NK-92 (cell line): ENCODE data around the gene RETN.
A peak's percentile ranks its signal among the peaks of the same experiment; 100 is the strongest.

Experiments
- DNase-seq: peaks from one replicate; lab custom pipeline; 2025; ENCODE audit not compliant: unreplicated experiment; lab: John Stamatoyannopoulos, UW

The RETN gene

DNA sequence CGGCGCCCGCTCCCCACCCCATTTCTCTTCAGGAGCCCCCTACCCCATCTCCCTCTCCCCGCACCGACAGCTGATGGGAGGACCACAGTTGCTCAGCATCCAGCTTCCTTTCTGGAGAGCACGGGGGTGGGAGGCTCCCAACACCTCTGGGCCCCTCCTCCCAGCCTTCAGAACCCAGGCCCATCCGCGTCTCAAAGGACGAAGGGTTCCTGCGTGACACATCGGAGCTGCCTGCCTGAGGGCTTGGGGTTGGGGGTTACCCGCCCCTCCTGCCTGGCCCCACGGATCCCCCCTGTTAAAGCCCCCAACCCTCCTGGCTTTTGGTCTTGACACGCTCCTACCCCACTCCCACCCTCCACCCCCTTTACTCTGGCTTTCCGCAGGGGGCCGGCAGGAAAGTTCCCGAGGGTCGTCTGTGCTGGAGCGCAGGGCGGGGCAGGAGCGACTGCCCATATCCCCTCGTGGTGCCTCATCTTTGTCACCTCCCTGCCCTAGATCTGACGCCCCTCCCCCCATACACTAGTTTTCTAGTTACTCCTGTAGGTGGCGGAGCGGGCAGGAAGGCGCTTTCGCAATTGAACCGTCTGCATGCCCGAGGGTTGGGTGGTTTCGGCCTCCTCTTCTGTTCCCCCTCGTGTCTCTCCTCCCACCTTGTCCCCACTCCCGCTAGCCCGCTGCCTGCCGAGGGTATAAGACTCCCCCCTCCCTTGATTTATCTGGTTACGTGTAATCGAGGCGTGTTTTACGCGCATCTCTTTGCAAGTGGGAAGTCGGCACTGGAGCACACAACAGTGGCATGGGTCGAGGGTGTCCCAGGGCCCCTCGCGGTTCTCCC, 12.7 kb downstream of the RETN start:
- peak; percentile 43 for DNase-seq

DNA sequence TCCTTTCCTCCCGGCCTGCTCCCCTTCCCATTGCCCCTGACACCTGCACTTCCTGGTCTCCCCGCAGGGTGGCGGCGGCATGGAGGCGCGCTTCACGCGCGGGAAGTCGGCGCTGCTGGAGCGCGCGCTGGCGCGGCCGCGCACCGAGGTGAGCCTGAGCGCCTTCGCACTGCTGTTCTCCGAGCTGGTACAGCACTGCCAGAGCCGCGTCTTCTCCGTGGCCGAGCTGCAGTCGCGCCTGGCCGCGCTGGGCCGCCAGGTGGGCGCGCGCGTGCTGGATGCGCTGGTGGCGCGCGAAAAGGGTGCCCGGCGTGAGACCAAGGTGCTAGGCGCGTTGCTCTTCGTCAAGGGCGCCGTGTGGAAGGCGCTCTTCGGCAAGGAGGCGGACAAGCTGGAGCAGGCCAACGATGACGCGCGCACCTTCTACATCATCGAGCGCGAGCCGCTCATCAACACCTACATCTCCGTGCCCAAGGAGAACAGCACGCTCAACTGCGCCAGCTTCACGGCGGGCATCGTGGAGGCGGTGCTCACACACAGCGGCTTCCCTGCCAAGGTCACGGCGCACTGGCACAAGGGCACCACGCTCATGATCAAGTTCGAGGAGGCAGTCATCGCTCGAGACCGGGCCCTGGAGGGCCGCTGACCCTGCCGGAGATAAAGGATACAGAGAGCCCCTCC, 13.5 kb downstream of the RETN start:
- no peak for DNase-seq

DNA sequence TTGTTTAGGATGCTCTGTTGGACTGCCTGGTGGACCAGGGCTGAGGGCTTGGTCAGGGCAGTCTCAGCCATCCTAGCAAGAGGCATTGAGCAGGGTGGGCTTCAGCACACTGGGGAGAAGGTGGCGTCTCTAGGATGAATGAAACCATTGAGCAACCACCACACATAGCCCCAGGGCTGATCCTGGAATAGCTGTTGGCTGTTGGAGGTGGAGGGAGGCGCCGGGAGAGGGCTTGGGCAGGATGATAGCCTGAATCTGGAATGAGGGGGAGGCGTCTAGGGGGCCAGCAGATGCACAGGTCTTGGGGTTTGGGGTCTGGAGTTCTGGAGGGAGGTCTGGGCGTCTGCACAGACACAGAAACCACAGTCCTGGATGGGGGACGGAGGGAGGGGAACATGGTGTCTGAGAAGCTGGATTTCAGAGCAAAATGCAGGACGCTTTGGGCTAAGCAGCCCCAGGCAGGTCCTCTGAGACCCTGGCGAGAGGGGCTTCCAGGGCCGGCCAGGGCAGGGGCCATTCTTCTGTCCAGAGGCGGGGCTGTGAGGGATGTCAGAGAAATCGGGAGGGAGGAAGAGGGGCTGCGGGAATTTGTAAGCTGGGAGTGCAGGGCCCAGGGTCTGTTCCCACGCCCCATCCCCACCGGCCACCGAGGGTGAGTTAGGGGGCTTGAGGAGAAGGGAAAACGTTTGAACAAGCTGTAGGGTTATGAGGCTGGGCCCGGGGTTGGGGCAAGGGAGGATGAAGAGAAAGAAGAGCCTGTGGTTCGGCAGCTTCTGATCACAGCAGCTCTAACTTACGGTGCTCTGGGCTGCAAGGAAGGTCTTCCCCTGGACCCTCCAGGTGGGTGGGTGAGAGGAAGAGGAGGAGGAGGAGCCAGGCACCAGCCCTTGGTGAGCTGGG, 16.9 kb downstream of the RETN start:
- no peak for DNase-seq

DNA sequence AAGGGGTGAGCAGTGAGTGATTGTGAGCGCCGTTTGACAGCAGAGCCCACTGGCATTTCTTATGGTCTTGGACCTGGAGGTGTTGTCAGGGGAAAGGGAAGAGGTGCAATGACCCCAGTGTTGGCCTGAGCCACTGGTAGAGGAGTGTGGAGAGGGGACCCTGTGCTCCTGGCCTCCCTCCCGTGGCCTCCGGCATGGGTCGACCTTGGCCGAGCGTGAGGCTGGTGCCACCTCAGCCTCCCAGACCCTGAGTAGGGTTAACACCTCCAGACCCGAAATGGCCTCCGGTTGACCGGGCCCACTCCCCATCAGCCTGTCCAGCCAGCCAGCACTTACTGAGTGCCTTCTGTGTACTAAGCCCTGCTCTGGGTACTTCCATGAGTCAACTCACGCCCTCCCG, 18.3 kb downstream of the RETN start:
- no peak for DNase-seq

DNA sequence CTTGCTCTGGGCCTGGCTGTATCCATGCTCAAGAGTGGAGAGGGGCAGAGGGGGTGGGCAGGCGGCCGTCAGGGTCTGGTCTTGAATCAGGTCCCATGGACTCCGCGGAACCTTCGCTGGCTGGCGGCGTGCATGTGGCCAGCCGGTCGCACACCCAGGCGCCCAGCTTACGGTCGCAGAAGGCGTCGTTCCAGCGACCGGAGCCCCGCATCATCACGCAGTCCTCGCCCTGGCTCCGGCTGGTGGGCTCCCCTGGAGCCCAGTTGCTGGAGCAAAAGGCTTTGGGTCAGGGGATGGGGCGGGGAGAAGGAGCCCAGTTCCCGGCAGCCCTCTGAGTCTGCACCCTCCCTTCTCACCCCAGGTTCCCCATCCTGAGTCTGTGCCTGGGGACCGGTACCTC, 20.3 kb downstream of the RETN start:
- no peak for DNase-seq

DNA sequence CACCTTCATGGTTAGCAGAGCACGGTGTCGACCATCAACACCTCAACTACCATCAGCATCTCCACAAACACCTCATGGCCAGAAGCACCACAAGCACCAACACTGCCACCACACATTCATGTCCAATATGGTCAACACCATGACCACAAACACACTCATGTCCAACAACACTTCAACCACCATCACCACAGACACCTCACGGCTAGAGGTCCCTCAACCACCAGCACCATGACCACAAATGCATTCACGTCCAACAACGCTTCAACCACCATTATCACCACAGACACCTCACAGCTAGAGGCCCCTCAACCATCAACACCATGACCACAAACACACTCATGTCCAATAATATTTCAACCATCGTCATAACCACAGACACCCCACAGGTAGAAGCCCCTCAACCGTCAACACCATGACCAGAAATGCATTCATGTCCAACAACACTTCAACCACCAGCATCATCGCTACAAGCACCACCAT, 22.0 kb downstream of the RETN start:
- DNase-seq, result no peak

DNA sequence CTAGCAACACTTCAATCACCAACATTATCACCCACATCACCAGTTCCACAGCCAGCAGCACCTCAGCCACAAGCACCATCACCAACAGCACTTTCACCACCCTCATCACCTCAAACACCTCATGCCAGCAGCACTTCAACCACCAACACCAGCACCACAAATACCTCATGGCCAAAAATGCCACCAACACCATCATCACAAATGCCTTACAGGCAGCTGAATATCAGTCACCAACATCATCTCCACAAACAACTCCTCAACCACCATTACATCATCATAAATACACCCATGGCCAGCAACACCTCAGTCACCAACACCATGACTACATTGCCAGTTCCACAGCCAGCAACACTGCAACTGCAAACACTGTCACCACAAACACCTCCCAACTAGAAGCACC, 22.6 kb downstream of the RETN start:
- no peak for DNase-seq

DNA sequence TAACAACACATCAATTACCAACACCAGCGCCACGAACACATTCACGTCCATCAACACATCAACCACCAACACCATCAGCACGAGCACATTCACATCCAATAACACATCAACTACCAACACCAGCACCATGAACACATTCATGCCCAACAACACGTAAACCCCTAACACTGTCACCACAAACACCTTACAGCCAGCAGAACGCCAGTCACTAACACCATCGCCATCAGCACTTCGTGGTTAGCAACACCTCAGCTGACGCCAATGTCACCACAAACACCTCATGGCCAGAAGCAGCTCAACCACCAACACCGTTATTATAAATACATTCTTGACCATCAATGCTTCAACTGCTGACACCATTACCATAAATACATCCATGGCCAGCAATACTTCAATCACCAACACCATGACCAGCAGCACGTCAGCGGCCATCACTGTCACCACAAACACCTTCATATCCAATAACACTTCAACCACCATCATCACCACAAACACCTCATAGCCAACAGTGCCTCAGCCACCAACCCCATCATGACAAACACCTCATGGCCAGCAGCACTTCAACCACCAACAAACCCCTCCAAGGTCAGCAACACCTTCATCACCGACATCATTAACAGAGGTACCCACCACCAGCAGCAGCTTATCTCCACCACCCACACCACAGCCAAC, 23.7 kb downstream of the RETN start:
- no peak for DNase-seq

DNA sequence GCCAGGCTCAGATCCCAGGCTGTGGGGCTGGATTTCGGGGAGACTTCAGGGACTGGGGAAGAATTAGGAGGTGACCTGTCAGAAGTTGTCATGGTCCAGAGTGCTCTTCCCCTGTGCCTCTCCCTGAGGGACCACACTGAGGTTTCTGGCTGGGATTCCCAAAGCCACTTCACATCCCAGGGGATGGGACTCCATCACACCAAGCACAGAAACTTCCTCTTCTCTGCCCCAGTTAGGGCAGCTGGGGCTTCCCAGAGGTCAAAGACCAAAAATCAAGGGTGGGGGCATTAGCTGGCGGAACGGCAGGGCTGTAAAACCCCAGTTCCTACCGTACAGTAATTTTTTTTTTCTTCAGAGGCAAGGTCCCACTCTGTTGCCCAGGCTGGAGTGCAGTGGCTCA, 25.6 kb downstream of the RETN start:
- DNase-seq, result no peak

DNA sequence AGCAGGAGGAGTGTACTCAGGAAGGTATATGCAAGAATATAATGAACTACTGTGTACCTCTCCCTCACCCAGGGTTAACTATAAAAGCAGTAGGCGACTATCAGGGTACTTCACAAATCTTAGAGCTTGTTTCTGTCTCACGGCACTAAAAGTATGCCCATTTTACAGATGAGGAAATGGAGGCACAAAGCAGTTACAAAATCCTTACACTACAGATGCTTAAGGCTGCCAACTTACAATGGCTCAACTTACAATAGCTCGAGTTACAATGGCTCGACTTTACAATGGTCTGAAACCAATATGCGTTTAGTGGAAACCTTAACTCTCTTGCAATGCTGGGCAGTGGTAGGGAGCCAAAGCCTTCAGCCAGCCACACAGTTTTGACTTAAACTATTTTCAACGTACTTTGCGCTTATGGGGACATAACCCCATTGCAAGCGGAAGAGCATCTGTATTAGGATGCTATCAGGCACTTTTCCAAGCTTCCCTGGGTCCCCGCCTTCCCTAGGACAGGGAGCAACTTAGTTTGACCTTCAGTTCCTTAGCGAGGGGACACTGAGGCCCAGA, 29.0 kb downstream of the RETN start:
- no peak for DNase-seq

DNA sequence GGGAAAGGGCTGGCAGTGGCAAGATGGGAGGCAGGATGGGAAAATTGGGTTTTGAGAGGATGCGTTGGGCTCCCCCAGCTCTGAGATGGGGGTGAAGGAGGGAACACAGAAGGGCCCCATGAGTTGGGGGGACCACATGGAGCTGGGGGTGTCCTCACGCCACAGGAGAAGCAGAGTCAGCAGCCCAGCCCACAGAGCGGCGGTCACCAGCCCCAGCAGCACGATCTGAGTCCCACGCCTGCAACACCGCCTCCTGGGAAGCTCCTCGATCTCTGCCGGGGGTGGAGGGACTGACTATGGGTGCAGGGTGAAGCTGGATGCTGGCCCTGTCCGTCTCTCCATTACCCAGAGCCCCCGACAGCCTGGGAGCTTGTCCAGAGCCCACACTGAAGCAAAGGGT, 29.7 kb downstream of the RETN start:
- DNase-seq, result no peak

DNA sequence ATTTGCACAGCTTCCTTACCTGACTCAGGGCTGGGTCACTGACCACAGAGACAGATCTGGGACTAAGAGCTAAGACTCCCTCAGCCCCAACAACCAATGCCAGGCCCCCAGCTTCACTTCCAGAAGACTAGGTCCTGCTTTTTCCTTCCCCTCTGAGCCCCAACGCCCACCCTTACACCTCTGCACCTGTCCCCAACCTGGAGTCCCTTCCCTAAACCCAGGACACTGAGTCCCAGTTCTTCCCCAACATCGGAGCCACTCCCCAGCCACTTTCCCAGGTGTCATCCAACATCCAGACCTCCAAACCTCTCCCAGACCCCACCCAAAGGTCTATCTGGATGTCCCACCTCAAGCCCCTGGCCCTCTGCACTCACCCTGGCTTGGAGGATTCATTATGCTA, 30.2 kb downstream of the RETN start:
- DNase-seq, result no peak

DNA sequence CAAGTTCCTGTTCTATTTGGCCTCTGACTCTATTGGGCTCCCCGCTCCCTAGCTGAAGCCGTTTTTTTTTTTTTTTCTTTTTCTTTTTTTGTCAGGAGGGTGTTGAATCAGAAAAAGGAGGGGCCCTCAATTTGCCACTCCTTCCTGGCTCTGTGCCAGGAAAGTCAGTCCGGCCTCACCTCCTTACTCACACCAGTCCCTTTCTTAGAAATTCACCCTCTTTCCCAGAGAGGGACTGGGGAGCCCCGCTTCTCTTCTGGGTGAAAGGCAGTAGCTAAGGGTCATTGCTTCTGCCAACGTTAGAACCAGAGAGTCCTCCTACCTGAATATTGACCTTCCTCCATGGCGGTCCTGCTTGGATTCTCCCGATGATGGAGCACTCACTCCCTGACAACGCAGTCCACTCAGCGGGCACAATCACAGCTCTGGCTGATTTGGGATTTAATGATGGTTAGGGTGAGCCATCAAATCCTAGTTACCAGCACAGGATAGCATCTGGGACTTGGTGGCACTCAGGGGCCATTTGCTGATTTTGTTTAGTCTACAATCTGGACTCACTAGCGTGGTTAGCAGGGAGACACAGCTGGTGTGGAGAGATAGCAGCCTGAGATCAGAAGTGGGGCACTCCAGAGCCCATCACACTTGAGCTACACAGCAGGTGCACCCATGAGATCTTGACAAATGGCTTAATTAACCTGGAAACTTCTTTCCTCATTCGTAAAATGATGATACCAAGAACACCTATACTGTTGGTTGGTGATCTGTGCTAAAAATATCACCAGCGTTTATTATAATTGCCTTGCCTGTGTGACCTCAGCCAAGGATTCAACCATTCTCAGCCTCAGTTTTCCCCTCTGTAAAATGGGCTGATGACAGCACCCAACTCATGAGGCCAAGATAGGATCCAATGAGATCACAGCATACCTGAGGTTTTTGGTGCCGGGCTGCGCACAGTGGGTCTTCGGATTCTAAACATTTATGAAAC, 30.9 kb downstream of the RETN start:
- DNase-seq, result no peak

DNA sequence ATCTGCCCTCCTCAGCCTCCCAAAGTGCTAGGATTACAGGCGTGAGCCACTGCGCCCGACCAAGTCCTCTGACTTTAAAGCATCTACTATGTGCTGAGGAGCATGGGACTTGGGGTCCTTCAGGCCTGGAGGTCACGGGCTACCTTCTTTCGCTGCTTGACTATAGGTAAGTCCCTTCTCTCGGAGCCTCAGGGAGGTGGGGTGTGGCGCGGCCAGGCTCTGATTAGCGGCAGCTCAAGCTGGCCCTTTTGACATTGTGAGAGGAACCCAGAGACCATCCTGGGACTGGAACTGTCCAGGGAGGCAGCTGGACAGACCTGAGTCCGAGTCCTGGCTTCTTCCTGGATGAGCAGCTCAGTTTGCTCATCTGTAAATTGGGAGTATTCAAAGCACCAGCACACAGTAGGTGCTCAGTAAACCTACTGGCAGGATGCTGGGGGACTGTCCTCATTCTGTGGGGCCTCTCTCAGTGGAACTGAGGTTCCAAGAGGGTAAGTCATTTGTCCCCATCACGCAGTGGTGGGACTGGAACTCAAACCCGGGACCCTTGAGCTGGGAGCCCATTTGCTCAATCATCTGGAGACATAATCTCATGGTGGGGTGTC, 32.3 kb downstream of the RETN start:
- no peak for DNase-seq

DNA sequence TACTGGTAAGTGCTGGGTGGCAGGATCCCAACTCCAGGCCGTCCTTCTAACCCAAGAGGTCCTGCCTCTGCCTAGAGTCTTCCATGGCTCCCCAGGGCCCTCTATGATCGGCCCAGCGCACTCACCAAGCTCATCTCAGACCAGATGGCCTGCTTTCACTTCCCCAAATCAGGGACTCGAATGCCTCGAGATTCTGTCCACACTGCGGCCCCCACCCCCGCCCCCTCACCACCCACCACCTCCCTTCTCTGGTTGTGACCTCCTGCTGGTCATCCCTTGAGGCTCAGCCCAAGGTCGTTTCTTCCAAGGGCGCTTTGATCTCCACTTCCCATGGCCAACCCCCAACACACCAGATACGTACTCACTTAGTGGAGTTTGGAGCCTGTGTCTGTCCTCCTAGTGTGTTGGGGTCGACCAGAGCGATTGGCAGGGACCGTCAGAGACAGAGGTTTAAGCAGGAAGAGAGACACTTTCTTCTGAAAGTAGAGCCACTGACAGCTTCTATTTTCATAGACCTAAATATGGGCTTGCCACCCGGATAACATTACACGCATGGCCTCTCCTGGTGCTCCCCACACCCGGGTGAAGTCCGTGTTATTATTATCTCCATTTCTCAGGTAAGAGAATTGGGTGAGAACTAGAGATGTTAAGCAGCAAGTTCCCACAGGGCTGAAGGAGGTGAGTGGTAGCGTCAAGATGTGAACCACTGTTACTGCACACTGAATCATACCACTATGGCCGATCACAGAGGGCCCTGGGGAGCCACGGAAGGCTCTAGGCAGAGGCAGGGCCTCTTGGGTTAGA, 33.0 kb downstream of the RETN start, which contains the start of gene FCER2:
TSS of gene FCER2 (minus strand) at position 478 of the 804 bp plus-strand sequence. CDS start 2,371 bp downstream, outside the sequence.
- DNase-seq, result no peak

DNA sequence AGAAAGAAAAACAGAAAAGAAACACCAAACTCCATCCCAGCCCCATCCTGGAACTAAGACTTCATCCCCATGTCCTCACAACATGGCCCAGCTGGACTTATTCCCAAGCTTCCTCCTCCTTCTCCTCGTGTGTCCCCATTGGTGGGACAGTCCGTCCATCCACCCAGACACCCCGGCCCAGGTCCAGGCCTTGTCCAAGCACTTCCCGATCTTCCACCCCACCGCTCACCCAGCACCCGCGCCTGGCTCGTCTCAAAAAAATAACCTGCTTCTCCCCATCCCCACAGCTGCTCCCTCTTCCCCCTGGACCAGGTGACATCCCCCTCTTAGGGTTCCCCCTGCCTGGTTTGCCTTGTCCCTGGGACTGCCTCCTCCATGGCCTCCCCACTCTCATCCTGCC, 34.5 kb downstream of the RETN start:
- DNase-seq, result no peak

DNA sequence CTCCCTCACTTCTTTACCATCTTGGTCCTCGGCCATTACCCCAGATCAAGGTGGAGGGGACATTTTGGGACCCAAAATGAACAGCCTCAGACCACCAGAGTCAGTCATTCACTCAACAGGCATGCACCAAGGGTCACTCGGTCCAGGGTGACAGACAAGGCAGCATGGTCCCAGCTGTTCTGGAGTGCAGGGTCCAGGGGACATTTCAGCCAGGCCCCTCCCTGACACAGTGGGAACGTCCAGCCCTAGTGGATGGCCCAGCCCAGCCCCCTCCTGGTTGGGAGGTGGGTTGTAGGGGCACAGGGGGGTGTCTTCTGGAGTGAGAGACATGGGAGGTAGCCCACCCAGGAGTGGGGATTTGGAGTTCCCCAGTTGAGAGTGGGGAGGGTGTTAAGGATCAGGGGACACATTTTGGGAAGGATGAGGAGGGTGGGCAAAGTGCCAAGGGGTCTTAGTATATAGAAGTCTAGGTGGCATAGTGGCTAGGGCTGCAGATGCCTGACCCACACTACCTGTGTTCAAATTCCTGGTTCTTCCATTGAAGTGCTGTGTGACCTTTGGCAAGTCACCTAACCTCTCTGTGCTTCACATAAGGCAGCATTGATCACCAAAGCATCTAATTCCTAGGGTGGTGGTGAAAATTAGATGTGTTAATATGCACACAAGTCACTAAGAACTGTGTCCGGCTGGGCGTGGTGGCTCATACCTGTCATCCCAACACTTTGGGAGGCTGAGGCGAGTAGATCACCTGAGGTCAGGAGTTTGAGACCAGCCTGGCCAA, 35.6 kb downstream of the RETN start:
- DNase-seq, result no peak
